ENCODE measurements around the gene TXN2.

TXN2 gene

GRCh38 chr22:36469094-36469710, 12.2 kb downstream of the TXN2 start:
- no peak overlapping the region for H3K4me3 ChIP-seq (ENCODE audit: low read depth in 1 of 5, low read length in 5 of 5)
- no peak overlapping the region for H3K9ac ChIP-seq (ENCODE audit: low read length in 5 of 5)
- H3K9me3 ChIP-seq (ENCODE audit: control insufficient read depth in 5 of 5, low read length in 5 of 5) = no peaks in the 10 kb centered on the region
- peaks cover 0 to 53% (median 50%) of the 10 kb centered on the region in 5 donors for H3K36me3 ChIP-seq (ENCODE audit: control insufficient read depth in 5 of 5, insufficient read depth in 5 of 5, low read length in 5 of 5)
- H3K4me1 ChIP-seq (ENCODE audit: control insufficient read depth in 5 of 5, insufficient read depth in 5 of 5, low read length in 5 of 5) = peaks cover 6 to 62% (median 44%) of the 10 kb centered on the region in 5 donors
- H3K27ac ChIP-seq (ENCODE audit: low read depth, low read length) = no peak overlapping the region
- no peaks in the 10 kb centered on the region for H3K27me3 ChIP-seq (ENCODE audit: control insufficient read depth in 5 of 5, insufficient read depth in 4 of 5, low read length in 5 of 5)

DNA sequence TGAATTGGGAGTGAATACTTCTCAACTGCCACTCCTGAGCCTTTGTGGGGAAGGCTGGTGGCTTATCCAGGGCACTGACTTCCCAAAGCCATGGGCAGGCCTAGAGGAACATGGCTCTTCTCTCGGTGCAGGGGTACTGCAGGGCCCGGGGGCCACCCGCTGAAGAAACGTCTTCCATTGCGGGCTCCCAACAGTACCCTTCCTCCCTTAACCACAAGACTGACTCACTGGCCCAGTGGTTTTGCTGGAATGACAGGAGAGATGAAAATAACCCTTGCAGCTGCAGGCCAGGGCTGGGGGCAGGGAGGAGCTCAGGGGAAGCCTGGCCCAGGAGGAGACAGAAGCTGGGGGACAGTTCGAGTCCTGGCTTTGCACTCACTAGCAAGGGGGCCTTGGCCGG, 13.5 kb downstream of the TXN2 start:
- Histone ChIP-seq H3K27me3 (ENCODE audit: control insufficient read depth in 5 of 5, insufficient read depth in 4 of 5, low read length in 5 of 5) (no peaks in the 10 kb centered on the region), H3K9me3 (ENCODE audit: control insufficient read depth in 5 of 5, low read length in 5 of 5) (no peaks in the 10 kb centered on the region), H3K4me1 (ENCODE audit: control insufficient read depth in 5 of 5, insufficient read depth in 5 of 5, low read length in 5 of 5) (peaks cover 6 to 58% (median 42%) of the 10 kb centered on the region in 5 donors), H3K9ac (ENCODE audit: low read length in 5 of 5) (peak overlapping the region in 1 of 5 donors; percentile 2), H3K36me3 (ENCODE audit: control insufficient read depth in 5 of 5, insufficient read depth in 5 of 5, low read length in 5 of 5) (peaks cover 0 to 41% (median 40%) of the 10 kb centered on the region in 5 donors), H3K27ac (ENCODE audit: low read depth, low read length) (peak overlapping the region; percentile 77), H3K4me3 (ENCODE audit: low read depth in 1 of 5, low read length in 5 of 5) (no peak overlapping the region)

GRCh38 chr22:36467042-36467810, 14.2 kb downstream of the TXN2 start:
- no peaks in the 10 kb centered on the region for H3K9me3 ChIP-seq (ENCODE audit: control insufficient read depth in 5 of 5, low read length in 5 of 5)
- no peak overlapping the region for H3K9ac ChIP-seq (ENCODE audit: low read length in 5 of 5)
- peak overlapping the region; percentile 77 for H3K27ac ChIP-seq (ENCODE audit: low read depth, low read length)
- no peak overlapping the region for H3K4me3 ChIP-seq (ENCODE audit: low read depth in 1 of 5, low read length in 5 of 5)
- no peaks in the 10 kb centered on the region for H3K27me3 ChIP-seq (ENCODE audit: control insufficient read depth in 5 of 5, insufficient read depth in 4 of 5, low read length in 5 of 5)
- H3K36me3 ChIP-seq (ENCODE audit: control insufficient read depth in 5 of 5, insufficient read depth in 5 of 5, low read length in 5 of 5) = peaks cover 0 to 34% (median 32%) of the 10 kb centered on the region in 5 donors
- peaks cover 6 to 62% (median 45%) of the 10 kb centered on the region in 5 donors for H3K4me1 ChIP-seq (ENCODE audit: control insufficient read depth in 5 of 5, insufficient read depth in 5 of 5, low read length in 5 of 5)

GRCh38 chr22:36466258-36466657, 15.2 kb downstream of the TXN2 start:
- no peaks in the 10 kb centered on the region for H3K9me3 ChIP-seq (ENCODE audit: control insufficient read depth in 5 of 5, low read length in 5 of 5)
- H3K4me1 ChIP-seq (ENCODE audit: control insufficient read depth in 5 of 5, insufficient read depth in 5 of 5, low read length in 5 of 5) = peaks cover 6 to 72% (median 53%) of the 10 kb centered on the region in 5 donors
- H3K9ac ChIP-seq (ENCODE audit: low read length in 5 of 5) = peak overlapping the region in 3 of 5 donors; percentile 59 to 68 (median 60)
- no peaks in the 10 kb centered on the region for H3K27me3 ChIP-seq (ENCODE audit: control insufficient read depth in 5 of 5, insufficient read depth in 4 of 5, low read length in 5 of 5)
- no peak overlapping the region for H3K4me3 ChIP-seq (ENCODE audit: low read depth in 1 of 5, low read length in 5 of 5)
- peaks cover 0 to 26% (median 24%) of the 10 kb centered on the region in 5 donors for H3K36me3 ChIP-seq (ENCODE audit: control insufficient read depth in 5 of 5, insufficient read depth in 5 of 5, low read length in 5 of 5)
- H3K27ac ChIP-seq (ENCODE audit: low read depth, low read length) = peak overlapping the region; percentile 77

DNA sequence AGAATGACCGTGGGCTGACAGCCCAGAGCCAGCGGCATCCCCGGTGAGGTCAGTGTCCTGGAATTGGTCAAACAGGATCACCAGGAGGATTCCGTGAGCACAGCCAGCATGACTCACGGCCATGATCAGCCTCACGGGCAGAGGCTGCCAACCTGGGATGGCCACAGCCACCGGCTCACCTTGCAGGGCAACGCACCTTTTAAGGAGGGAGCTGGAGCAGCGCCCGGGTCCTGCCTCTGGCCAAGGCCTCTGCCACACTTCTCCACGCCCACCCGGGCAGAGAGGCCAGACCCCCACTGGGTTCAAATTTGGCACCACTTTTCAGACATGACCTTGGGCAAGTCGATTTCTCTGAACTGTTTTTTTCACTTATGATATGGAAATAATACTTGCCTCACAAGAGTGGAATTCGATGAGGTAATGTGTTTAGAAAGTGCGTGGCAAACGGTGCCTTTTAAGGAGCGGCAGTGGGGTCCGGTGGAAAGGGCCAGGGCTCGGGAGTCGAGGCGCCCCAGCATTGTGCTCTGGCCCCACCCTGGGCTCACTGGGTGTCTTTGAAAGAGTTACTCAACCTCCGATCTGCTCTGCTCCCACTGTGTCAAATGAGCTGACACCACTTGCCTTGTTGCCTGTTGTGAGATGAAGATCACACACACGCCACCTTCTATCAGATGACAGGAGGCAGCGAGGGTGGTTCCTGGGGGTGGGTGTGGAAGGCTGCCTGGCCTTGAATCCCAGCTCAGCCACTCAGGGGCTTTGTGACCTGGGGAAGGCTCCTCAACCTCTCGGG, 16.0 kb downstream of the TXN2 start:
- Histone ChIP-seq H3K27ac (ENCODE audit: low read depth, low read length) (peak overlapping the region; percentile 77), H3K4me3 (ENCODE audit: low read depth in 1 of 5, low read length in 5 of 5) (no peak overlapping the region), H3K9me3 (ENCODE audit: control insufficient read depth in 5 of 5, low read length in 5 of 5) (no peaks in the 10 kb centered on the region), H3K4me1 (ENCODE audit: control insufficient read depth in 5 of 5, insufficient read depth in 5 of 5, low read length in 5 of 5) (peaks cover 6 to 74% (median 49%) of the 10 kb centered on the region in 5 donors), H3K36me3 (ENCODE audit: control insufficient read depth in 5 of 5, insufficient read depth in 5 of 5, low read length in 5 of 5) (peaks cover 0 to 20% (median 17%) of the 10 kb centered on the region in 5 donors), H3K9ac (ENCODE audit: low read length in 5 of 5) (peak overlapping the region in 3 of 5 donors; percentile 59 to 68 (median 60)), H3K27me3 (ENCODE audit: control insufficient read depth in 5 of 5, insufficient read depth in 4 of 5, low read length in 5 of 5) (no peaks in the 10 kb centered on the region)

DNA sequence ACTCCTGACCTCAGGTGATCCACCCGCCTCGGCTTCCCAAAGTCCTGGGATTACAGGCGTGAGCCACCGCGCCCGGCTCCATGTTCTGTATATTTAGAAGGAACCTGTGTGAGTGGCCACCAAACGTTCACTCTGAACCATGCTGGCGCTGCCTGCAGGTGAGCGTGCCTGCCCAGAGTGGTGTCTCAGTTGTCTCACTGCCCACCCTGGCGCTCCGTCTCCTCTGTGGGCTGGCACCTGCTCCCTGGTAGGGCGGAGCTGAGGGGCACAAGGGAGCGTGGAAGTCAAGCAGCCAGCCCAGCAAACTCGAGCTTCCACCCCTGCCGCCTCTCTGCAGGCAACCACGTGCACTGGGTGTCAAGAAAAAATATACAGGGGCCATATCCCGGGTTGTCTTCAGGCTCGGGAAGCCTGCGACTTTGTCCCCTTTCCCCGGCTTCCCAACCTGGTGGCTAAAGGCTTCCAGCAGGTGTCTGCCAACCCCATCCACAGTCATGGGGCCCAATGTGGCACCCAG, 16.7 kb downstream of the TXN2 start:
- Histone ChIP-seq H3K36me3 (ENCODE audit: control insufficient read depth in 5 of 5, insufficient read depth in 5 of 5, low read length in 5 of 5) (peaks cover 0 to 20% (median 17%) of the 10 kb centered on the region in 5 donors), H3K9ac (ENCODE audit: low read length in 5 of 5) (peak overlapping the region in 2 of 5 donors; percentile 38 to 41), H3K4me1 (ENCODE audit: control insufficient read depth in 5 of 5, insufficient read depth in 5 of 5, low read length in 5 of 5) (peaks cover 5 to 68% (median 44%) of the 10 kb centered on the region in 5 donors), H3K9me3 (ENCODE audit: control insufficient read depth in 5 of 5, low read length in 5 of 5) (no peaks in the 10 kb centered on the region), H3K4me3 (ENCODE audit: low read depth in 1 of 5, low read length in 5 of 5) (no peak overlapping the region), H3K27ac (ENCODE audit: low read depth, low read length) (peak overlapping the region; percentile 77), H3K27me3 (ENCODE audit: control insufficient read depth in 5 of 5, insufficient read depth in 4 of 5, low read length in 5 of 5) (no peaks in the 10 kb centered on the region)

GRCh38 chr22:36463783-36464184, 17.7 kb downstream of the TXN2 start:
- no peak overlapping the region for H3K9ac ChIP-seq (ENCODE audit: low read length in 5 of 5)
- no peaks in the 10 kb centered on the region for H3K27me3 ChIP-seq (ENCODE audit: control insufficient read depth in 5 of 5, insufficient read depth in 4 of 5, low read length in 5 of 5)
- H3K27ac ChIP-seq (ENCODE audit: low read depth, low read length) = peak overlapping the region; percentile 77
- peaks cover 0 to 20% (median 15%) of the 10 kb centered on the region in 5 donors for H3K36me3 ChIP-seq (ENCODE audit: control insufficient read depth in 5 of 5, insufficient read depth in 5 of 5, low read length in 5 of 5)
- no peaks in the 10 kb centered on the region for H3K9me3 ChIP-seq (ENCODE audit: control insufficient read depth in 5 of 5, low read length in 5 of 5)
- H3K4me3 ChIP-seq (ENCODE audit: low read depth in 1 of 5, low read length in 5 of 5) = no peak overlapping the region
- peaks cover 5 to 64% (median 44%) of the 10 kb centered on the region in 5 donors for H3K4me1 ChIP-seq (ENCODE audit: control insufficient read depth in 5 of 5, insufficient read depth in 5 of 5, low read length in 5 of 5)

- Histone ChIP-seq H3K27me3 (ENCODE audit: control insufficient read depth in 5 of 5, insufficient read depth in 4 of 5, low read length in 5 of 5) (no peaks in the 10 kb centered on the region), H3K9ac (ENCODE audit: low read length in 5 of 5) (peak overlapping the region in 1 of 5 donors; percentile 45), H3K36me3 (ENCODE audit: control insufficient read depth in 5 of 5, insufficient read depth in 5 of 5, low read length in 5 of 5) (peaks cover 0 to 9% (median 6%) of the 10 kb centered on the region in 5 donors), H3K4me1 (ENCODE audit: control insufficient read depth in 5 of 5, insufficient read depth in 5 of 5, low read length in 5 of 5) (peaks cover 13 to 62% (median 46%) of the 10 kb centered on the region in 5 donors), H3K27ac (ENCODE audit: low read depth, low read length) (peak overlapping the region; percentile 60), H3K9me3 (ENCODE audit: control insufficient read depth in 5 of 5, low read length in 5 of 5) (no peaks in the 10 kb centered on the region), H3K4me3 (ENCODE audit: low read depth in 1 of 5, low read length in 5 of 5) (no peak overlapping the region)
Observed at GRCh38 chr22:36461665-36462649, 19.5 kb downstream of the TXN2 start.

DNA sequence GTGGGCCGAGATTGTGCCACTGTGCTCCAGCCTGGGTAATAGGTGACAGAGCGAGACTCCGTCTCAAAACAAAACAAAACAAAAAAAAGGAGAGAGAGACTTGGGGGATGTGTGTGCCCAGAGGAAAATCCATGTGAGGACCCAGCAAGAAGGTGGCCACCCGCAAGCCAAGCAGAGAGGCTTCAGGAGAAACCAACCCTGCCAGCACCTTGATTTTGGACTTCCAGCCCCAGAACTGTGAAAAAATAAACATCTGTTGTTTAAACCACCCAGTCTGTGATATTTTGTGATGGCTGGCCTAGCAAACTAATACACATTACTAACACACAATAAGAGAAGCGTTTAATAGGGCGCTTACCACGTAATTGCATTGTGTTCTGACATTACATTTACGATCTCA, 21.2 kb downstream of the TXN2 start:
- no peak overlapping the region for H3K27ac ChIP-seq (ENCODE audit: low read depth, low read length)
- H3K4me3 ChIP-seq (ENCODE audit: low read depth in 1 of 5, low read length in 5 of 5) = no peak overlapping the region
- peaks cover 8 to 55% (median 38%) of the 10 kb centered on the region in 5 donors for H3K4me1 ChIP-seq (ENCODE audit: control insufficient read depth in 5 of 5, insufficient read depth in 5 of 5, low read length in 5 of 5)
- no peaks in the 10 kb centered on the region for H3K36me3 ChIP-seq (ENCODE audit: control insufficient read depth in 5 of 5, insufficient read depth in 5 of 5, low read length in 5 of 5)
- H3K9me3 ChIP-seq (ENCODE audit: control insufficient read depth in 5 of 5, low read length in 5 of 5) = no peaks in the 10 kb centered on the region
- no peaks in the 10 kb centered on the region for H3K27me3 ChIP-seq (ENCODE audit: control insufficient read depth in 5 of 5, insufficient read depth in 4 of 5, low read length in 5 of 5)
- no peak overlapping the region for H3K9ac ChIP-seq (ENCODE audit: low read length in 5 of 5)
